ENCODE results near the gene BMX. TPM values are rescaled to one million over a fixed set of nuclear protein-coding genes. Genes with fewer than 3 reads are reported as not detected.

The BMX gene
- polyA plus RNA-seq, 1 donor from 2014 or later, result not detected

- no peaks in the 10 kb centered on the region for H3K9me3 ChIP-seq (ENCODE audit: low read length)
- no peak overlapping the region for H3K9ac ChIP-seq (ENCODE audit: low read length)
- H3F3A ChIP-seq (ENCODE audit: insufficient read depth, low read length, poor library complexity, severe bottlenecking), result no peaks in the 10 kb centered on the region
- TF ChIP-seq CTCF (IDR thresholded peaks at IDR 0.05; ENCODE audit: poor library complexity, severe bottlenecking) (no peak), REST (IDR thresholded peaks at IDR 0.05; ENCODE audit: borderline replicate concordance) (no peak), MXI1 (conservative IDR thresholded peaks at IDR 0.05; ENCODE audit: poor library complexity, severe bottlenecking) (no peak), EP300 (conservative IDR thresholded peaks at IDR 0.05; ENCODE audit: poor library complexity, severe bottlenecking) (no peak), TAF1 (IDR thresholded peaks at IDR 0.05; ENCODE audit: low read depth) (no peak), SMC3 (conservative IDR thresholded peaks at IDR 0.05; ENCODE audit: poor library complexity) (no peak), EZH2 (IDR thresholded peaks at IDR 0.05; ENCODE audit: borderline replicate concordance, insufficient read depth, low read length, poor library complexity, severe bottlenecking) (no peak)
- H3K27ac ChIP-seq (ENCODE audit: low read length), result no peak overlapping the region
- no peaks in the 10 kb centered on the region for H3K79me2 ChIP-seq (replicated peaks; ENCODE audit: insufficient read depth, low read length)
- H4K20me1 ChIP-seq (ENCODE audit: insufficient read depth), result no peaks in the 10 kb centered on the region
- H3K27me3 ChIP-seq (ENCODE audit: insufficient read depth, low read depth, low read length), result no peaks in the 10 kb centered on the region
- H3K4me3 ChIP-seq (ENCODE audit: low read length), result no peak overlapping the region
- H3K9me2 ChIP-seq (ENCODE audit: insufficient read depth, low read length), result no peaks in the 10 kb centered on the region
- H3K36me3 ChIP-seq (ENCODE audit: insufficient read depth, low read length), result no peaks in the 10 kb centered on the region
- no peak overlapping the region for H3K4me2 ChIP-seq (ENCODE audit: low read length)
- no peak overlapping the region for H2AFZ ChIP-seq (ENCODE audit: low read depth, low read length)
Observed at GRCh38 chrX:15525664-15526416, 25.2 kb downstream of the BMX start.

- no peak overlapping the region for H3K27ac ChIP-seq (ENCODE audit: low read length)
- H3K9ac ChIP-seq (ENCODE audit: low read length), result no peak overlapping the region
- TF ChIP-seq RAD21 (conservative IDR thresholded peaks at IDR 0.05), result no peak
- TF ChIP-seq EP300 (conservative IDR thresholded peaks at IDR 0.05; ENCODE audit: poor library complexity, severe bottlenecking), result no peak
- no peak for TF ChIP-seq REST (IDR thresholded peaks at IDR 0.05; ENCODE audit: borderline replicate concordance)
- TF ChIP-seq MXI1 (conservative IDR thresholded peaks at IDR 0.05; ENCODE audit: poor library complexity, severe bottlenecking), result no peak
- no peak for TF ChIP-seq SMC3 (conservative IDR thresholded peaks at IDR 0.05; ENCODE audit: poor library complexity)
- TF ChIP-seq EZH2 (IDR thresholded peaks at IDR 0.05; ENCODE audit: borderline replicate concordance, insufficient read depth, low read length, poor library complexity, severe bottlenecking), result no peak
- TF ChIP-seq TAF1 (IDR thresholded peaks at IDR 0.05; ENCODE audit: low read depth), result no peak
- no peak for TF ChIP-seq POLR2AphosphoS5 (IDR thresholded peaks at IDR 0.05)
- TF ChIP-seq CTCF (IDR thresholded peaks at IDR 0.05; ENCODE audit: poor library complexity, severe bottlenecking), result no peak
- H3K79me2 ChIP-seq (replicated peaks; ENCODE audit: insufficient read depth, low read length), result no peaks in the 10 kb centered on the region
- no peak overlapping the region for H3K4me3 ChIP-seq (ENCODE audit: low read length)
- no peaks in the 10 kb centered on the region for H3F3A ChIP-seq (ENCODE audit: insufficient read depth, low read length, poor library complexity, severe bottlenecking)
- no peak overlapping the region for H3K4me2 ChIP-seq (ENCODE audit: low read length)
- no peaks in the 10 kb centered on the region for H3K27me3 ChIP-seq (ENCODE audit: insufficient read depth, low read depth, low read length)
- H4K20me1 ChIP-seq (ENCODE audit: insufficient read depth), result no peaks in the 10 kb centered on the region
- no peaks in the 10 kb centered on the region for H3K9me2 ChIP-seq (ENCODE audit: insufficient read depth, low read length)
- no peaks in the 10 kb centered on the region for H3K9me3 ChIP-seq (ENCODE audit: low read length)
- H2AFZ ChIP-seq (ENCODE audit: low read depth, low read length), result no peak overlapping the region
- H3K36me3 ChIP-seq (ENCODE audit: insufficient read depth, low read length), result no peaks in the 10 kb centered on the region
Observed at GRCh38 chrX:15529165-15529564, 28.6 kb downstream of the BMX start.

Data from neural cell (in vitro differentiated cells).